H9 (cell line): ENCODE results near the gene EDN3. TPM values are rescaled to one million over a fixed set of nuclear protein-coding genes. Genes with fewer than 3 reads are reported as not detected.

ENCODE experiments used
- DNase-seq: peaks from one replicate; pipeline ENCODE4 v3.0.0-alpha.2; 2017
- H2AFZ ChIP-seq: one replicate; pipeline ENCODE4 v1.6.1; 2013; ENCODE audit warnings: mild to moderate bottlenecking, low read length, control low read depth, moderate library complexity
- H2AK5ac ChIP-seq: 2 replicates; pipeline ENCODE4 v1.6.1; 2013; ENCODE audit warnings: low read length, control low read depth, mixed read lengths; ENCODE audit not compliant: insufficient read length
- H2BK120ac ChIP-seq: one replicate; pipeline ENCODE4 v1.6.1; 2013; ENCODE audit warnings: low read depth, mild to moderate bottlenecking, low read length, control low read depth, inconsistent platforms; ENCODE audit not compliant: poor library complexity, severe bottlenecking
- H2BK12ac ChIP-seq: 2 replicates; pipeline ENCODE4 v1.6.1; 2013; ENCODE audit warnings: low read length, control low read depth, mixed read lengths, low read depth; ENCODE audit not compliant: insufficient read length
- H2BK15ac ChIP-seq: 2 replicates; pipeline ENCODE4 v1.6.1; 2013; ENCODE audit warnings: low read depth, low read length, control low read depth
- H2BK20ac ChIP-seq: one replicate; pipeline ENCODE4 v1.6.1; 2013; ENCODE audit warnings: low read depth, mild to moderate bottlenecking, low read length, control low read depth, inconsistent platforms; ENCODE audit not compliant: poor library complexity, severe bottlenecking
- H2BK5ac ChIP-seq: 2 replicates; pipeline ENCODE4 v1.6.1; 2013; ENCODE audit warnings: low read length, control low read depth, mixed read lengths; ENCODE audit not compliant: insufficient read length
- H3K14ac ChIP-seq: 2 replicates; pipeline ENCODE4 v1.6.1; 2013; ENCODE audit warnings: low read length, control low read depth; ENCODE audit not compliant: insufficient read depth
- H3K18ac ChIP-seq: 2 replicates; pipeline ENCODE4 v1.6.1; 2013; ENCODE audit warnings: low read depth, mild to moderate bottlenecking, mixed read lengths, low read length, control low read depth; ENCODE audit not compliant: insufficient read length
- H3K23ac ChIP-seq: 2 replicates; pipeline ENCODE4 v1.6.1; 2013; ENCODE audit warnings: low read length, control low read depth, mixed read lengths, low read depth; ENCODE audit not compliant: insufficient read length
- H3K23me2 ChIP-seq: 2 replicates; pipeline ENCODE4 v1.6.1; 2013; ENCODE audit warnings: low read depth, mild to moderate bottlenecking, mixed read lengths, low read length, control low read depth; ENCODE audit not compliant: insufficient read length, poor library complexity, severe bottlenecking
- H3K27ac ChIP-seq: 2 replicates; pipeline ENCODE4 v1.5.1; 2013; ENCODE audit warnings: low read length, control low read depth, mixed read lengths, low read depth; ENCODE audit not compliant: insufficient read length
- H3K27me3 ChIP-seq: 2 replicates; pipeline ENCODE4 v1.6.1; 2013; ENCODE audit warnings: low read length, control low read depth, inconsistent platforms; ENCODE audit not compliant: insufficient read depth
- H3K4ac ChIP-seq: 2 replicates; pipeline ENCODE4 v1.6.1; 2013; ENCODE audit warnings: low read depth, mild to moderate bottlenecking, control low read depth, inconsistent platforms, low read length, moderate library complexity
- H3K4me1 ChIP-seq: 2 replicates; pipeline ENCODE4 v1.6.1; 2013; ENCODE audit warnings: low read length, control low read depth, inconsistent platforms; ENCODE audit not compliant: insufficient read depth
- H3K4me2 ChIP-seq: 2 replicates; pipeline ENCODE4 v1.6.1; 2013; ENCODE audit warnings: low read length, control low read depth, mixed read lengths; ENCODE audit not compliant: insufficient read length, insufficient read depth
- H3K56ac ChIP-seq: 2 replicates; pipeline ENCODE4 v1.6.1; 2013; ENCODE audit warnings: low read depth, mild to moderate bottlenecking, mixed read lengths, low read length, control low read depth; ENCODE audit not compliant: insufficient read length
- H3K79me1 ChIP-seq: 2 replicates; pipeline ENCODE4 v1.6.1; 2013; ENCODE audit warnings: low read depth, mild to moderate bottlenecking, moderate library complexity, low read length, control low read depth, inconsistent platforms; ENCODE audit not compliant: insufficient read depth, poor library complexity, severe bottlenecking
- H3K79me2 ChIP-seq: 2 replicates; pipeline ENCODE4 v1.6.1; 2013; ENCODE audit warnings: low read length, control low read depth, inconsistent platforms; ENCODE audit not compliant: insufficient read depth
- H3K9ac ChIP-seq: 2 replicates; pipeline ENCODE4 v1.6.1; 2013; ENCODE audit warnings: low read length, control low read depth, mixed read lengths; ENCODE audit not compliant: insufficient read length; ENCODE audit errors: extremely low read depth
- H3K9me3 ChIP-seq: one replicate; pipeline ENCODE4 v1.6.1; 2013; ENCODE audit warnings: low read depth, low read length, inconsistent platforms; ENCODE audit not compliant: control insufficient read depth
- H3T11ph ChIP-seq: one replicate; pipeline ENCODE4 v1.6.1; 2013; ENCODE audit warnings: mild to moderate bottlenecking, low read length, control low read depth, inconsistent platforms
- H4K20me1 ChIP-seq: one replicate; pipeline ENCODE4 v1.6.1; 2013; ENCODE audit not compliant: control insufficient read depth, insufficient read length, insufficient read depth
- H4K5ac ChIP-seq: 2 replicates; pipeline ENCODE4 v1.6.1; 2013; ENCODE audit warnings: low read depth, mild to moderate bottlenecking, mixed read lengths, low read length, control low read depth; ENCODE audit not compliant: insufficient read length
- H4K8ac ChIP-seq: replicated peaks from 2 replicates; pipeline ENCODE4 v1.6.1; 2013; ENCODE audit warnings: low read length, control low read depth, mixed read lengths, low read depth; ENCODE audit not compliant: insufficient read length
- H4K91ac ChIP-seq: 2 replicates; pipeline ENCODE4 v1.6.1; 2013; ENCODE audit warnings: low read depth, mild to moderate bottlenecking, moderate library complexity, mixed read lengths, low read length, control low read depth; ENCODE audit not compliant: insufficient read length
- H3K27ac Mint-ChIP-seq, 3 experiments: 2 replicates in 2 of 3; 3 replicates in 1 of 3; pipeline ENCODE4 v1.8.0; 2020 to 2021; ENCODE audit warnings: mixed read lengths in 3 of 3, mild to moderate bottlenecking in 1 of 3, moderate library complexity in 1 of 3
- H3K27me3 Mint-ChIP-seq: 2 replicates; pipeline ENCODE4 v1.8.0; 2021; ENCODE audit warnings: low read depth, mild to moderate bottlenecking, moderate library complexity, mixed read lengths
- H3K36me3 Mint-ChIP-seq, 3 experiments: 2 replicates in 2 of 3; 3 replicates in 1 of 3; pipeline ENCODE4 v1.8.0; 2020 to 2021; ENCODE audit warnings: low read depth in 3 of 3, mixed read lengths in 3 of 3; ENCODE audit not compliant: insufficient read depth in 1 of 3
- H3K4me1 Mint-ChIP-seq, 2 experiments: 2 replicates each; pipeline ENCODE4 v1.8.0; 2020; ENCODE audit warnings: mixed read lengths in 2 of 2
- H3K4me3 Mint-ChIP-seq, 2 experiments: 2 replicates in 1 of 2; 3 replicates in 1 of 2; pipeline ENCODE4 v1.8.0; 2020 to 2021; ENCODE audit warnings: mild to moderate bottlenecking in 2 of 2, mixed read lengths in 2 of 2, moderate library complexity in 1 of 2
- H3K9me3 Mint-ChIP-seq, 2 experiments: 2 replicates in 1 of 2; 3 replicates in 1 of 2; pipeline ENCODE4 v1.8.0; 2020; ENCODE audit warnings: mild to moderate bottlenecking in 2 of 2, mixed read lengths in 2 of 2, moderate library complexity in 1 of 2
- WGBS: extraction: QIAGEN DNeasy Blood & Tissue Kit; methylation state at CpG from one replicate; pipeline ENCODE4 v1.1.7; 2013; ENCODE audit warnings: missing lambda C conversion rate, low lambda C conversion rate, mixed read lengths; ENCODE audit not compliant: insufficient read length; ENCODE audit errors: extremely low coverage; 5-methylcytosine and 5-hydroxymethylcytosine counted together
- total RNA-seq: library from RNA; stranded (reverse); gene quantifications from 2 replicates; pipeline ENCODE4 v1.2.1, GENCODE V29; 2021
- TF ChIP-seq, protein P1 (sequence below): fragments of 200-600 bp; sonication (generic); conservative IDR thresholded peaks from 3 replicates; pipeline ENCODE4 v1.8.0; 2021; ENCODE audit warnings: antibody characterized with exemption, mild to moderate bottlenecking

Gene EDN3
- total RNA-seq, 1 experiment from 2014 or later, result 0.20 TPM

DNA sequence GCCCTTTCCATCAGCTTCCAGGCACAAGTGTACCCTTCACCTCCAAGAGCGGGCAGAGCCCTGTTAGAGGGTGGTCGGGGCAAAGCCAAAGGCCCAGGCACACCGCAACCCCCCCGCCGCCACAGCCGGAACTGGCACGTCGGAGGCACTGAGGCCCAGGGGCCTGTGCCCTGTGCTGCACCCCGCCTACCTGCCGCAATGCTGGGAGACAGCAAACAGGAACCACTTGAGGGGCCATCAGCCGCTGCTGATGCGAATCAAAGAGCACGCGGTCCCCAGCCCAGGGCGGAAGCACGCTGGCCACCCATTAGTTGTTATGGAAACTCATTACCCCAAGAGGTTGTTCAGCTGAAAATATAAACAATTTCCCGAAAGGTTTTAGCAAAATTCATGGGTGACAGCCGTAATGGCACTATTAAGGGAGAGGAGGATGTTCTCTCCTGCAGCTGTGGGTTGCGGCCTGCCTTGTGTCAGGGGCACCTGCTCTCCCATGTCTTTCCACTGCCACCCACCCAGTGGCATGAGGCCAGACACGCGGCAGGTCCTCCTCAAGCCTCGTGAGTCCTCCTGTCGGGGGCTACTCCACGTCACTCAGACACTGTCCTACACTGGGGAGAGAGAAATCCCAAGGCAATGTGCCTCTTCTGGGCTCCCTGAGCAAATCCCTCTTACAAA lies 65.3 kb downstream of the EDN3 start:
- WGBS, result no CpG with 5 or more reads among the region's 24 CpGs

More for the DNA sequence above, 65.3 kb downstream of the EDN3 start:
- H3K9me3 ChIP-seq, result no peaks in the 10 kb centered on the region
- H3K4me1 ChIP-seq, result no peaks in the 10 kb centered on the region
- TF ChIP-seq, protein P1, sequence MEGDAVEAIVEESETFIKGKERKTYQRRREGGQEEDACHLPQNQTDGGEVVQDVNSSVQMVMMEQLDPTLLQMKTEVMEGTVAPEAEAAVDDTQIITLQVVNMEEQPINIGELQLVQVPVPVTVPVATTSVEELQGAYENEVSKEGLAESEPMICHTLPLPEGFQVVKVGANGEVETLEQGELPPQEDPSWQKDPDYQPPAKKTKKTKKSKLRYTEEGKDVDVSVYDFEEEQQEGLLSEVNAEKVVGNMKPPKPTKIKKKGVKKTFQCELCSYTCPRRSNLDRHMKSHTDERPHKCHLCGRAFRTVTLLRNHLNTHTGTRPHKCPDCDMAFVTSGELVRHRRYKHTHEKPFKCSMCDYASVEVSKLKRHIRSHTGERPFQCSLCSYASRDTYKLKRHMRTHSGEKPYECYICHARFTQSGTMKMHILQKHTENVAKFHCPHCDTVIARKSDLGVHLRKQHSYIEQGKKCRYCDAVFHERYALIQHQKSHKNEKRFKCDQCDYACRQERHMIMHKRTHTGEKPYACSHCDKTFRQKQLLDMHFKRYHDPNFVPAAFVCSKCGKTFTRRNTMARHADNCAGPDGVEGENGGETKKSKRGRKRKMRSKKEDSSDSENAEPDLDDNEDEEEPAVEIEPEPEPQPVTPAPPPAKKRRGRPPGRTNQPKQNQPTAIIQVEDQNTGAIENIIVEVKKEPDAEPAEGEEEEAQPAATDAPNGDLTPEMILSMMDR, result no peak
- H3K4me2 ChIP-seq, result no peak overlapping the region
- H3K36me3 Mint-ChIP-seq, result no peaks in the 10 kb centered on the region
- H2BK12ac ChIP-seq, result no peak overlapping the region
- H4K8ac ChIP-seq, result no peak overlapping the region
- no peak overlapping the region for H2AK5ac ChIP-seq
- no peak overlapping the region for H3K27ac ChIP-seq
- H4K20me1 ChIP-seq, result no peaks in the 10 kb centered on the region
- no peak overlapping the region for H3K4me3 Mint-ChIP-seq
- no peak overlapping the region for H3K27ac Mint-ChIP-seq
- H2BK120ac ChIP-seq, result no peak overlapping the region
- H4K91ac ChIP-seq, result no peak overlapping the region
- H3K9me3 Mint-ChIP-seq, result no peaks in the 10 kb centered on the region
- no peak overlapping the region for H2BK20ac ChIP-seq
- H3K79me2 ChIP-seq, result no peaks in the 10 kb centered on the region
- H3K27me3 Mint-ChIP-seq, result peaks cover 19% of the 10 kb centered on the region
- no peak overlapping the region for H3K18ac ChIP-seq
- H2BK15ac ChIP-seq, result no peak overlapping the region
- no peak overlapping the region for H3K14ac ChIP-seq
- no peak overlapping the region for H3K23ac ChIP-seq
- H4K5ac ChIP-seq, result no peak overlapping the region
- no peak overlapping the region for H2AFZ ChIP-seq
- peaks cover 4 to 22% of the 10 kb centered on the region in 2 experiments for H3K4me1 Mint-ChIP-seq
- H2BK5ac ChIP-seq, result no peak overlapping the region
- no peak overlapping the region for H3K56ac ChIP-seq
- no peak overlapping the region for H3T11ph ChIP-seq
- H3K79me1 ChIP-seq, result no peaks in the 10 kb centered on the region
- H3K4ac ChIP-seq, result no peak overlapping the region
- H3K9ac ChIP-seq, result no peak overlapping the region
- H3K23me2 ChIP-seq, result no peaks in the 10 kb centered on the region
- no peak for DNase-seq
- no peaks in the 10 kb centered on the region for H3K27me3 ChIP-seq
